NAMALWA (cell line): ENCODE data around the gene CAMK2G.
"Not testable (repeated sequence)": the region's sequence is repeated elsewhere in the genome, so short reads cannot be mapped to it uniquely, and the experiment has no call there.

Experiments used
- DNase-seq: peaks from one replicate; pipeline ENCODE4 v3.0.0-alpha.2; 2015; ENCODE audit warnings: low spot score

The CAMK2G gene

GRCh38 chr10:73902351-73902750 is 28.0 kb upstream of the CAMK2G start:
- no peak for DNase-seq

DNA sequence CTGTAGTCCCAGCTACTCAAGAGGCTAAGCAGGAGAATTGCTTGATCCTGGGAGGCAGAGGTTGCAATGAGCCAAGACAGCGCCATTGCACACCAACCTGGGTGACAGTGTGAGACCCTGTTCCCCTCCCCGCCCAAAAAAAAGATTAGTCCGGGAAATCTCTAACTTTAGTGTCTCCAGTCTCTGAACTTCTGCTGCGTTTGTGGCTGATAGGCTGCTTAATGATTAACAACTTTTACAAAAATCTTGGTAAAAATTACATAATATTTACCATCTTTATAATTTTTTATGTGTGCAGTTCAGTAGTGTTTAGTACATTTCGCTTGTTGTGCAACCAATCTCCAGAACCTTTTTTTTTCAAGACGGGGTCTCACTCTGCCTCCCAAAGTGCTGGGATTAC is 26.9 kb upstream of the CAMK2G start:
- no peak for DNase-seq

DNA sequence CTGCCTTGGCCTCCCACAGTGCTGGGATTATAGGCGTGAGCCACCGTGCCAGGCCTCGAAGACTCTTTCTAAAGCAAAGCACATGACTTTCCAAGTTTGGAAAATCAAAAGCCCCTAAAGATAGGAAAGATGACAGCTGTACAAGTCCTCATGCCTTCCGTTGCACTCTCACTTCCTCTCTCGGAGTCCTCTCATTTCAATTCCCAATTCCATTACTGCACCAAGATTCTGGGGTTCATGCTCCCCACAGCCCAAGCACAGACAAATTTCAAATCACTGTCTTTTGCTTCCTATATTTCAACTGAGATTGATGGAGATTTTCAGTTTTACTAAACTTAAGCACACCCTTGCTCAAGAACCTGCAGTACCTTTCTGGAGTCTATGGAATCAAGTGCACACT is 25.7 kb upstream of the CAMK2G start:
- no peak for DNase-seq

- no peak for DNase-seq
These were observed 25.1 kb upstream of the CAMK2G start for GRCh38 chr10:73899423-73899822.

GRCh38 chr10:73898730-73899410 is 24.5 kb upstream of the CAMK2G start:
- DNase-seq, result no peak

GRCh38 chr10:73897693-73898092 is 23.3 kb upstream of the CAMK2G start:
- DNase-seq, result no peak

GRCh38 chr10:73895381-73895780 is 21.0 kb upstream of the CAMK2G start:
- DNase-seq, result not testable (repeated sequence)

- DNase-seq, result no peak
These were observed 20.1 kb upstream of the CAMK2G start for GRCh38 chr10:73894245-73894971.

DNA sequence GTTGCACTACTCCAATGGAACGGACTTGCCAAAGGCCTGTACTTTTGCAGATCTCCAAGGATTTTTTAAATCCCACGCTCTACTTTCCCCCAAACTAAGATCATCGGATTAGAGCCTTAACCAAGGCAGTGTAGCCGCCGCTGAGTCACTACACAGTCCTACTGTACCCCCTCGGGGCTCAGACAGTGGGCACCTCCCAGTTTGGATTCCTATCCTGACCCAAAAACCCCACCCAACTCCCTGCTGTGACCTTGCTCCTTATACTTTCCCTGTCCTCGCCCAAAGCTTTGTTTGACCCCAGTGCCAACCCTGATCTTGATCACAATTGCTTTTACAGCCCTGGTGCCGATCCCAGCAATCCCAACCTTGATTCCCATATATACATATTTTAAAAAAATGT is 19.1 kb upstream of the CAMK2G start:
- no peak for DNase-seq

- DNase-seq, result no peak
These were observed 18.1 kb upstream of the CAMK2G start for GRCh38 chr10:73892310-73893030.

GRCh38 chr10:73891540-73891939 is 17.2 kb upstream of the CAMK2G start:
- DNase-seq, result no peak

- not testable (repeated sequence) for DNase-seq
These were observed 16.5 kb upstream of the CAMK2G start for GRCh38 chr10:73890830-73891229.

GRCh38 chr10:73890261-73890660 is 15.9 kb upstream of the CAMK2G start:
- DNase-seq, result no peak

GRCh38 chr10:73889416-73889815 is 15.1 kb upstream of the CAMK2G start:
- DNase-seq, result not testable (repeated sequence)

DNA sequence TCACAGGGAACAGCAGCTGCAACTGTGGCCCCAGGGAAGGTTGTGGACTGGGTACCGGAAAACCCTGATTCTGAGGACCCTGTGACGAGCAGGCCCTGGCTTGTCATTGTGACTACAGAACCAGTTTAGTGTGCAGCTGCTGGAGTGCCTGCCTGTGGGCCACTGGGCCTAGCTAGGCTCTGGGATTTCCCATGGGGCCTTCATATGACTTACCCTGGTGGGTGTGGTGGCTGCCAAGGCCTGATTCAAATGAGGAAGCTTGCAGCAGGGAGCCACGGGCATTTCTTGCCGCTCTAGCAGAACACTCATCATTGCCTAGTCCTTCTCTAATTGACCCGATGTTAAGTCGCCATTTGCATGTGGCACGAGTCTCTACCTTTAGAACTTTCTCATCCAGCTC is 14.7 kb upstream of the CAMK2G start:
- no peak for DNase-seq

DNA sequence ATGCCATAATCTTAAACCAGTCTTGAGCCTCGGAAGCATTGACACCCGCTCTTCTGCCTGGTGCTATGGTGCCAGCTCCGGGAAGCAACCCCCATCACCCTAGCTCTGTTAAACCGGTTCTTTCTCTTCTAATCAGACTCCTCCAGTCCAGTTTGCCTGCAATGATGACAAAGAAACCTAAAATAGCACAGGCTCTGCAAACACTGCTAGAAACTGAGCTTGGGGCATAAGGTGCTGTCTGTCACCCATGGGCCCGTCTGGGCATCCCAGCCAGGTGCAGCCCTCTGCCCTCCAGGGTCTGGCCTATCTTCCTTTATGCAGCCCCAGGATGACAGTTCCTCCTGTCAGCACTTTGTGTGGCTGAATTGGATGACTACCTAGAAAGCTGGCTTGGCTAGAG is 14.2 kb upstream of the CAMK2G start:
- no peak for DNase-seq

DNA sequence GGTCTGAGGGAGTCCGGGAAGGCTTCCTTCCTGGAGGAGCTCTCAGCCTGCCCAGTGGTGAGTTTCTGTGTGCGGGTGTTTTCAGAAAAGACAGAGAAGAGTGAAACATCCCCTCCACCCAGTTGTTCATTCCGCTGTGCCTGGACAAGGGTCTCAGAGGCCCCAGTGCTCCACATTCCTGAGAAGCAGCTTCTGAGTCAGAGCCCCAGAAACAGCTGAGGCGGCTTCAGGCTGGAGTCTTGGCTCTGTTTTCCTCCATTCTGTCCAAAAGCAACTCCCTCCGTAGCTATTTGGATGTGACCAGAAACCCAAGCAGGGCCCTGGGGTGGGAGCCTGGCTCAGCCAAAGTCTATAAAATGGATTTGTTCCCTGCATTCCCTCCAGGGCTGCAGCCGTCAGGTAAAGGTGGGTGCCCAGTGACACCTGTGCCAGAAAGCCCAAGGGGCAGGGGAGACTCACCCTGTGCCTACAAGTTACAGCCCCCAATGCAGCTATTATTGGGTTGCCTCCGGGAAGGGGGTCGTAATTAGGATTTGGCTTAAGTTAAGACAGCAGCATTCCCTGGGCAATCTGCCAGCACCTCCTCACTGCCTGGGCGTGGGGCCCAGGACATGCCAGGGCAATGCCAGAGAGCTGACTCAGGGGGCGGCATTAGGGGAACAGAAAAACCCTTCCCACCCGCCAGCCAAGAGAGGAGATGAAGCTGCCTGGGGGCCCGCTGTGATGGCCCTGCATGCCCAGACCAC is 13.1 kb upstream of the CAMK2G start:
- no peak for DNase-seq

DNA sequence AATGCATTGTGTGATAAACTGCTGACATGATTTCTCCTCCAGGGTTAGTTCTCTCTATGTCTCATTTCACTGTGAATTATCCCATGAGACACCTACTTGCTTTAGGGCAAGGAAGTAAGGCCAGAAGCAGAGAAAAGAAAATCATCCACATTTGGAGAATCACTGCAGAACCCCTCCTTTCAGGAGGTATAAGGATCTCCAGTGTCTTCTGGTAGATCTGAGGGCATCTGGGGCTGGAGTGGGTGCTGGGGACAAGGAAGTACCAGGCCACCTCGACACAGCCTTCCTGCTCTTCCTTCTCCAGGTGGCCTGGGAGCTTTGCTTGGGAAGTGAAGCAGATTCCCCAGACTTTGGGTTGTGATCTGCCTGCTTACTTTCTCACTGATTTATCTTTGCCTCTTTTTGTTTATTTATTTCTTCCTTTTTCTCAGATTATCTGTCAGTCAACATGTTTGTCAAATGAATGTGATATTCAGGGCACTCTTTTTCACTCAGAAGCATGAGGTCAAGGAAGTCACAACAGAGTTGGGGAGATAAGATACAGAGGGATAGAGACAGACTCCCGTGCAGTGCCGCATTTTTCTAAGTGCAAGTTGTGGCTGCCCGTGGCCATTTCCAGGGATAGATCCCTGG is 12.4 kb upstream of the CAMK2G start:
- DNase-seq, result no peak

DNA sequence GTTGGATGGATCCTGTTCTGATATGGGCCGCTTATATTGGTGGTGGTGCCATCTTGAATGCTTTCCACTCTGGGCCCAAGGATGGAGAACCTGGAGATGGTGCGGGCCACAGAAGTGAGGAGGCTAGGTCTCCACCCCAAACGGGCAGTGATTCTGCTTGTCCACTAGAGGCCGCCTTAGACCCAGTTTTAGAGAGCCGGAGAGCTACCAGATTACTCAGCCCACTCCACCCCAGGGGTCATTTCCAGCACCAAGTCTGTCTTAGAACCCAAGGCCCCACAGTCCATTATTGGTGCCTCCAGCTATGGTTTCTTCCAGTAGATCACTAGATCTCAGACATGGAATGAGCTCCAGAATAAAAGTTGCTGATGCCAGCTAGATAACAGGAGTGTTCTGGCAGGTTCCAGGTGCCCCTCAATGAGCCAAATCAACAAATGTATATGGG is 11.8 kb upstream of the CAMK2G start:
- DNase-seq, result peak; percentile 67

GRCh38 chr10:73884017-73884416 is 9.7 kb upstream of the CAMK2G start:
- no peak for DNase-seq

GRCh38 chr10:73881221-73881919 is 7.0 kb upstream of the CAMK2G start:
- DNase-seq, result no peak
